ENCODE results near the gene ARHGEF11. TPM values are rescaled to one million over a fixed set of nuclear protein-coding genes. Genes with fewer than 3 reads are reported as not detected.

The ARHGEF11 gene
- total and polyA plus RNA-seq, 4 donors = 14.2 to 44.1 (median 31.9) TPM

GRCh38 chr1:156887317-156887716, 158.2 kb downstream of the ARHGEF11 start:
- DNase-seq (peak in 1 of 3 donors; percentile 34), ATAC-seq (ENCODE audit: insufficient read depth, low FRiP score) (no peak)
- Histone ChIP-seq H3K9me3 (ENCODE audit: control insufficient read depth in 4 of 4, insufficient read depth in 3 of 4, low read length in 3 of 4) (no peaks in the 10 kb centered on the region), H3K9ac (ENCODE audit: insufficient read depth in 1 of 2, low read length in 2 of 2) (no peak overlapping the region), H3K27me3 (ENCODE audit: control insufficient read depth in 3 of 3, insufficient read depth in 3 of 3, low read length in 2 of 3) (peaks cover 0 to 7% (median 0%) of the 10 kb centered on the region in 3 donors), H3K27ac (ENCODE audit: low read depth in 1 of 2, low read length in 1 of 2) (no peak overlapping the region), H3K36me3 (ENCODE audit: control insufficient read depth in 4 of 4, insufficient read depth in 4 of 4, low read length in 4 of 4) (no peaks in the 10 kb centered on the region), H3K4me3 (no peak overlapping the region), H3K4me1 (ENCODE audit: control insufficient read depth in 5 of 5, insufficient read depth in 5 of 5, low read length in 5 of 5) (peaks cover 0 to 27% (median 4%) of the 10 kb centered on the region in 5 donors)
- 28 to 44% methylated on average over 3 of the region's 3 CpGs for WGBS, 2 donors
- no peak for TF ChIP-seq CTCF (IDR thresholded peaks at IDR 0.05; ENCODE audit: control extremely low read depth, extremely low read depth)

GRCh38 chr1:156886583-156887281, 158.8 kb downstream of the ARHGEF11 start:
- Histone ChIP-seq H3K27ac (ENCODE audit: low read depth in 1 of 2, low read length in 1 of 2) (no peak overlapping the region), H3K9ac (ENCODE audit: insufficient read depth in 1 of 2, low read length in 2 of 2) (no peak overlapping the region), H3K4me1 (ENCODE audit: control insufficient read depth in 5 of 5, insufficient read depth in 5 of 5, low read length in 5 of 5) (peaks cover 0 to 27% (median 4%) of the 10 kb centered on the region in 5 donors), H3K27me3 (ENCODE audit: control insufficient read depth in 3 of 3, insufficient read depth in 3 of 3, low read length in 2 of 3) (peaks cover 0 to 7% (median 0%) of the 10 kb centered on the region in 3 donors), H3K9me3 (ENCODE audit: control insufficient read depth in 4 of 4, insufficient read depth in 3 of 4, low read length in 3 of 4) (no peaks in the 10 kb centered on the region), H3K36me3 (ENCODE audit: control insufficient read depth in 4 of 4, insufficient read depth in 4 of 4, low read length in 4 of 4) (no peaks in the 10 kb centered on the region), H3K4me3 (no peak overlapping the region)
- WGBS, 2 donors = 47 to 55% methylated on average over 6 of the region's 6 CpGs
- no peak for ATAC-seq (ENCODE audit: insufficient read depth, low FRiP score)
- DNase-seq = no peak
- no peak for TF ChIP-seq CTCF (IDR thresholded peaks at IDR 0.05; ENCODE audit: control extremely low read depth, extremely low read depth)

- Histone ChIP-seq H3K27me3 (ENCODE audit: control insufficient read depth in 3 of 3, insufficient read depth in 3 of 3, low read length in 2 of 3) (peaks cover 0 to 3% (median 0%) of the 10 kb centered on the region in 3 donors), H3K27ac (ENCODE audit: low read depth in 1 of 2, low read length in 1 of 2) (no peak overlapping the region), H3K9me3 (ENCODE audit: control insufficient read depth in 4 of 4, insufficient read depth in 3 of 4, low read length in 3 of 4) (no peaks in the 10 kb centered on the region), H3K4me3 (no peak overlapping the region), H3K36me3 (ENCODE audit: control insufficient read depth in 4 of 4, insufficient read depth in 4 of 4, low read length in 4 of 4) (no peaks in the 10 kb centered on the region), H3K9ac (ENCODE audit: insufficient read depth in 1 of 2, low read length in 2 of 2) (no peak overlapping the region), H3K4me1 (ENCODE audit: control insufficient read depth in 5 of 5, insufficient read depth in 5 of 5, low read length in 5 of 5) (peaks cover 0 to 27% (median 4%) of the 10 kb centered on the region in 5 donors)
- WGBS, 2 donors = 74 to 78% methylated on average over 13 of the region's 13 CpGs
- ATAC-seq (ENCODE audit: insufficient read depth, low FRiP score) = no peak
- no peak for DNase-seq
- TF ChIP-seq CTCF (IDR thresholded peaks at IDR 0.05; ENCODE audit: control extremely low read depth, extremely low read depth) = no peak
Measured at GRCh38 chr1:156885880-156886355, 159.6 kb downstream of the ARHGEF11 start.

All from lung (tissue), 12 donors.